OCI-LY7 (cell line): ENCODE results near the gene NBEAL2. TPM values are rescaled to one million over a fixed set of nuclear protein-coding genes. Genes with fewer than 3 reads are reported as not detected.

Experiments
- BruUV-seq: library from RNA; stranded (reverse); fragments of 400-500 nt; replicated peaks from 2 replicates; lab custom pipeline; 2021; lab: Mats Ljungman, UMichigan
- CTCF ChIA-PET: fragments of 300-600 bp; sonication (Branson Sonifier 250); formaldehyde crosslinking; loops from one replicate; lab custom pipeline; 2022; ENCODE audit warnings: antibody characterized with exemption; ENCODE audit not compliant: unreplicated experiment; lab: Charles Lee
- POLR2A ChIA-PET: fragments of 300-600 bp; sonication (Branson Sonifier 250); formaldehyde crosslinking; loops from one replicate; lab custom pipeline; 2022; ENCODE audit warnings: antibody characterized with exemption; lab: Charles Lee
- DNase-seq: peaks from one replicate; pipeline ENCODE4 v3.0.0-alpha.2; 2015; ENCODE audit warnings: low spot score
- H2AFZ ChIP-seq: fragments of 200-600 bp; sonication (generic), shearing (Covaris generic); 2 replicates; pipeline ENCODE4 v1.6.1; 2014; ENCODE audit warnings: mild to moderate bottlenecking, antibody characterized with exemption, low read length, moderate library complexity
- H3K27ac ChIP-seq: fragments of 200-600 bp; sonication (generic); 2 replicates; pipeline ENCODE4 v1.5.1; 2014; ENCODE audit warnings: mixed run types, low read depth, mild to moderate bottlenecking, moderate library complexity, low read length, inconsistent platforms; ENCODE audit not compliant: poor library complexity, severe bottlenecking
- H3K36me3 ChIP-seq: fragments of 200-600 bp; sonication (generic); 2 replicates; pipeline ENCODE4 v1.6.1; 2014; ENCODE audit warnings: mild to moderate bottlenecking, antibody characterized with exemption, low read length, moderate library complexity, mixed read lengths; ENCODE audit not compliant: insufficient read depth
- H3K4me1 ChIP-seq: fragments of 200-600 bp; sonication (generic); 2 replicates; pipeline ENCODE4 v1.5.1; 2014; ENCODE audit warnings: mild to moderate bottlenecking, low read length; ENCODE audit not compliant: insufficient read depth, poor library complexity, severe bottlenecking
- H3K4me2 ChIP-seq: fragments of 200-600 bp; sonication (generic); 2 replicates; pipeline ENCODE4 v1.6.1; 2014; ENCODE audit warnings: mild to moderate bottlenecking, low read length
- H3K4me3 ChIP-seq: fragments of 200-600 bp; sonication (generic); 2 replicates; pipeline ENCODE4 v1.5.1; 2014; ENCODE audit warnings: mild to moderate bottlenecking, low read depth, low read length; ENCODE audit not compliant: poor library complexity, severe bottlenecking
- H3K79me2 ChIP-seq: fragments of 200-600 bp; sonication (generic); 2 replicates; pipeline ENCODE4 v1.6.1; 2016; ENCODE audit warnings: low read depth, mild to moderate bottlenecking, low read length, moderate library complexity, mixed read lengths; ENCODE audit not compliant: insufficient read depth
- H3K9me2 ChIP-seq: fragments of 200-600 bp; sonication (generic); 2 replicates; pipeline ENCODE4 v1.6.1; 2016; ENCODE audit warnings: mild to moderate bottlenecking, low read length, mixed read lengths; ENCODE audit not compliant: insufficient read depth
- H3K9me3 ChIP-seq: fragments of 200-600 bp; sonication (generic); 2 replicates; pipeline ENCODE4 v1.6.1; 2014; ENCODE audit warnings: mild to moderate bottlenecking, mixed run types, low read length, mixed read lengths
- H4K20me1 ChIP-seq: fragments of 200-600 bp; sonication (generic); 2 replicates; pipeline ENCODE4 v1.6.1; 2014; ENCODE audit warnings: mild to moderate bottlenecking, antibody characterized with exemption, low read length, moderate library complexity, mixed read lengths; ENCODE audit not compliant: insufficient read depth
- CTCF ChIP-seq: fragments of 200-600 bp; sonication (generic); conservative IDR thresholded peaks from 2 replicates; pipeline ENCODE4 v1.5.1; 2014; ENCODE audit warnings: mild to moderate bottlenecking, antibody characterized with exemption, low read length, moderate library complexity, mixed read lengths
- EZH2phosphoT487 ChIP-seq: fragments of 200-600 bp; sonication (generic); IDR thresholded peaks from 2 replicates; pipeline ENCODE4 v1.6.1; 2018; ENCODE audit warnings: low read depth, borderline replicate concordance, mild to moderate bottlenecking, mixed run types, antibody characterized with exemption, low read length, moderate library complexity, mixed read lengths
- intact Hi-C: fragments of 100-400 bp; cut with micrococcal nuclease; formaldehyde crosslinking; loops from one replicate; pipeline ENCODE4 v1.10.0; 2022; ENCODE audit not compliant: unreplicated experiment
- total RNA-seq, 2 experiments: library from RNA; depleted of rRNA in 1 of 2; stranded (reverse); fragments of >200 nt in 1 of 2; shearing (Covaris generic) in 1 of 2; gene quantifications; 2 replicates each; pipeline ENCODE4 v1.2.3, GENCODE V29; 2014 to 2022

Gene NBEAL2
- total RNA-seq, 2 experiments from 2014 or later, result 74.9 to 149 TPM

- H3K79me2 ChIP-seq, result peaks cover 100% of the 10 kb centered on the region
- H3K36me3 ChIP-seq, result peaks cover 80% of the 10 kb centered on the region
- ChIA-PET CTCF (no interaction called here), POLR2A (interaction anchor here (0.6 to 2.0 kb wide), 2 partner anchors 9 to 29 kb away, joined by 4 to 8 read pairs; no protein-coding TSS in a partner anchor)
- H3K9me2 ChIP-seq, result no peaks in the 10 kb centered on the region
- no peak overlapping the region for H3K4me3 ChIP-seq
- peaks cover 55% of the 10 kb centered on the region for H3K4me1 ChIP-seq
- peak overlapping the region; percentile 9 for H3K27ac ChIP-seq
- peaks cover 47% of the 10 kb centered on the region for H4K20me1 ChIP-seq
- intact Hi-C loops, result no loop called here
- TF ChIP-seq CTCF, result no peak
- no peak for TF ChIP-seq EZH2phosphoT487
- peak overlapping the region; percentile 5; the same call in 1 of the 2 replicates for H3K4me2 ChIP-seq
- no peaks in the 10 kb centered on the region for H3K9me3 ChIP-seq
- H2AFZ ChIP-seq, result no peak overlapping the region
- DNase-seq, result no peak
- BruUV-seq, result no TSS peak
These were observed 31.9 kb upstream of the NBEAL2 start for GRCh38 chr3:46947546-46947901.

- no peak overlapping the region for H3K4me3 ChIP-seq
- H3K79me2 ChIP-seq, result peaks cover 100% of the 10 kb centered on the region
- no peak for TF ChIP-seq EZH2phosphoT487
- peak overlapping the region; percentile 9 for H3K27ac ChIP-seq
- peaks cover 54% of the 10 kb centered on the region for H4K20me1 ChIP-seq
- no peak overlapping the region; the same call in 1 of the 2 replicates for H3K4me2 ChIP-seq
- peaks cover 80% of the 10 kb centered on the region for H3K36me3 ChIP-seq
- no peak for DNase-seq
- CTCF ChIA-PET, result no interaction called here
- intact Hi-C loops, result no loop called here
- peaks cover 61% of the 10 kb centered on the region for H3K4me1 ChIP-seq
- no TSS peak for BruUV-seq
- POLR2A ChIA-PET, result interaction anchor here (1.2 to 2.0 kb wide), 2 partner anchors 10 to 11 kb away, joined by 4 to 8 read pairs; no protein-coding TSS in a partner anchor
- no peak overlapping the region for H2AFZ ChIP-seq
- H3K9me3 ChIP-seq, result no peaks in the 10 kb centered on the region
- no peaks in the 10 kb centered on the region for H3K9me2 ChIP-seq
These were observed 31.3 kb upstream of the NBEAL2 start for GRCh38 chr3:46947981-46948791.

GRCh38 chr3:46948830-46949671 lies 30.4 kb upstream of the NBEAL2 start:
- Histone ChIP-seq H3K27ac (peak overlapping the region; percentile 26), H3K36me3 (peaks cover 75% of the 10 kb centered on the region), H3K4me3 (no peak overlapping the region), H3K9me3 (no peaks in the 10 kb centered on the region), H3K79me2 (peaks cover 100% of the 10 kb centered on the region), H3K9me2 (no peaks in the 10 kb centered on the region), H2AFZ (no peak overlapping the region), H3K4me1 (peaks cover 70% of the 10 kb centered on the region), H3K4me2 (peak overlapping the region; percentile 38), H4K20me1 (peaks cover 62% of the 10 kb centered on the region)
- no TSS peak for BruUV-seq
- no peak for DNase-seq
- POLR2A ChIA-PET, result interaction anchor here (1.2 kb wide), 1 partner anchor 11 kb away, joined by 4 read pairs; no protein-coding TSS in a partner anchor
- intact Hi-C loops, result no loop called here
- CTCF ChIA-PET, result no interaction called here
- no peak for TF ChIP-seq EZH2phosphoT487
- no peak for TF ChIP-seq CTCF
